ENCODE results near the gene POLR2B. TPM values are rescaled to one million over a fixed set of nuclear protein-coding genes. Genes with fewer than 3 reads are reported as not detected.

POLR2B gene
- total RNA-seq, 1 donor from 2014 or later = 112 TPM

DNA sequence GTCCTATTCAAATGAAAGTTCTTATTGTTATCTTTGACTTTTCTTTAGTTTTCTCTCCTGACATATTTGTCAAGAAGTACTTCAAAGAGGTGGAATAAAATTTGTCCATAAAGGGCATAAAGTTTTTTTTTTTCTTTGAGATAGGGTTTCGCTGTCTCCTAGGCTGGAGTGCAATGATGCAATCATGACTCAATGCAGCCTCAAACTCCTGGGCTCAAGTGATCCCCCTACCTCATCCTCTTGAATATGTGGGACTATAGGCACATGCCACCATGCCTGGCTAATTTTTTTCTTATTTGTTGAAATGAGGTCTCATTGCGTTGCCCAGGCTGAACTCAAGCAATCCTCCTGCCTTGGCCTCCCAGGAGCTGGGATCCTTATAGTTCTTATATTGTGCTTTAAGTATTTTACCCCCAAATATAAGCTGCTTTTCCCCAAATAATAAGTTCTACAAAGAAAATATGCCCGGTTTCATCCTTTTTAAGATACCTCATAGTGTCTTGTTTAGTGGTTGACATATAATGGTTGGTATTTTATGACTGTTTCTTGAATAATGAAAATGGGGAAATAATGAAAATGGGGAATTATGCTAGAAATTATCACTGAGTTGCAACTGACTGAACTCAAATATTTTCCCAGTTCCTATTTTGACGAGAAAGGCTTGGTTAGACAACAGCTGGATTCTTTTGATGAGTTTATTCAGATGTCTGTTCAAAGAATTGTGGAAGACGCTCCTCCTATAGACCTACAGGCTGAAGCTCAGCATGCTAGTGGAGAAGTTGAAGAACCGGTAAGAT is 11.6 kb downstream of the POLR2B start:
- DNase-seq (ENCODE audit: low read depth) = peak; percentile 66
- Histone ChIP-seq H3K27me3 (ENCODE audit: control insufficient read depth, insufficient read depth, low read length) (no peaks in the 10 kb centered on the region), H3K36me3 (ENCODE audit: control insufficient read depth, insufficient read depth, low read length) (peaks cover 6% of the 10 kb centered on the region), H3K4me3 (ENCODE audit: low read depth, low read length) (no peak overlapping the region)
- TF ChIP-seq, protein P1, sequence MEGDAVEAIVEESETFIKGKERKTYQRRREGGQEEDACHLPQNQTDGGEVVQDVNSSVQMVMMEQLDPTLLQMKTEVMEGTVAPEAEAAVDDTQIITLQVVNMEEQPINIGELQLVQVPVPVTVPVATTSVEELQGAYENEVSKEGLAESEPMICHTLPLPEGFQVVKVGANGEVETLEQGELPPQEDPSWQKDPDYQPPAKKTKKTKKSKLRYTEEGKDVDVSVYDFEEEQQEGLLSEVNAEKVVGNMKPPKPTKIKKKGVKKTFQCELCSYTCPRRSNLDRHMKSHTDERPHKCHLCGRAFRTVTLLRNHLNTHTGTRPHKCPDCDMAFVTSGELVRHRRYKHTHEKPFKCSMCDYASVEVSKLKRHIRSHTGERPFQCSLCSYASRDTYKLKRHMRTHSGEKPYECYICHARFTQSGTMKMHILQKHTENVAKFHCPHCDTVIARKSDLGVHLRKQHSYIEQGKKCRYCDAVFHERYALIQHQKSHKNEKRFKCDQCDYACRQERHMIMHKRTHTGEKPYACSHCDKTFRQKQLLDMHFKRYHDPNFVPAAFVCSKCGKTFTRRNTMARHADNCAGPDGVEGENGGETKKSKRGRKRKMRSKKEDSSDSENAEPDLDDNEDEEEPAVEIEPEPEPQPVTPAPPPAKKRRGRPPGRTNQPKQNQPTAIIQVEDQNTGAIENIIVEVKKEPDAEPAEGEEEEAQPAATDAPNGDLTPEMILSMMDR (IDR thresholded peaks at IDR 0.05; ENCODE audit: insufficient read depth, low read length, severe bottlenecking) = no peak
- FAIRE-seq = no peak

DNA sequence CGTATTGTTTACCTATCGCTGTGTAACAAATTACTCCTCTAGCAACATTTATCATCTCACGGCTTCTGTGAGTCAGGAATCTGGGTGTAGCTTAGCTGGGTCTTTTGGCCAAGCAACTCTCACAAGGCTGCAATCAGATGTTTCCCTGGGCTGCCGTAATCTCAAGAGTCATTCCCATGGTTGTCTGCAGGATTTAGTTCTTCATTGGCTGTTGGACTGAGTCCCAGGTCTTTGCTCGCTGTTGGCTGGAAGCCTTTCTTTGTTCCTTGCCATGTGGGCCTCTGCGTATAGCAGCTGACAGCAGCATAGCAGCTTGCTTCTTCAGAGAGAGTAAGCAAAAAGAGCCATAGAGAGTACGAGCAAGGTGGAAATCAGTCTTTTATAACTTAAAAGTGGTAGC is 16.8 kb downstream of the POLR2B start:
- TF ChIP-seq, protein P1 (IDR thresholded peaks at IDR 0.05; ENCODE audit: insufficient read depth, low read length, severe bottlenecking) = no peak
- no peak for FAIRE-seq
- no peak overlapping the region for H3K4me3 ChIP-seq (ENCODE audit: low read depth, low read length)
- DNase-seq (ENCODE audit: low read depth) = no peak
- no peaks in the 10 kb centered on the region for H3K27me3 ChIP-seq (ENCODE audit: control insufficient read depth, insufficient read depth, low read length)
- peaks cover 16% of the 10 kb centered on the region for H3K36me3 ChIP-seq (ENCODE audit: control insufficient read depth, insufficient read depth, low read length)

DNA sequence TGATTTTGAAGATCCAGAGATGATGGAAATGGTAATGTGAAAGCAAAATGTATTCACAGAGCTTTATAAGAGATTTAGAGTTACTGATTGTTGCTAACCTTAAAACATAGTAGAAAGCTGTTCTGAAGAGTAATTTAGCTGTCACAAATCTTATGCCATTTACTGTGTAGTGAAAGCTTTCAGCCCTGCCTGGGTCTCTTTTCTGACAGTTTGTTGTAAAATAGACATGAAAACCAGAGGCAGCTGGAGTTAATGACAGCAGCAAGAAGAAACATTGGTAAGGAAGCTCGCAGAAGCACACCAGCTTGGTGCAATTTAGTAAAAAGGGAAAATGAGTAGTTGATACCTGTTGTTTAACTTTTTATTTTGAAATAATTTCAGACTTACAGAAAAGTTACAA is 21.1 kb downstream of the POLR2B start:
- FAIRE-seq (no peak), DNase-seq (ENCODE audit: low read depth) (no peak)
- Histone ChIP-seq H3K4me3 (ENCODE audit: low read depth, low read length) (no peak overlapping the region), H3K27me3 (ENCODE audit: control insufficient read depth, insufficient read depth, low read length) (no peaks in the 10 kb centered on the region), H3K36me3 (ENCODE audit: control insufficient read depth, insufficient read depth, low read length) (peaks cover 16% of the 10 kb centered on the region)
- TF ChIP-seq, protein P1 (IDR thresholded peaks at IDR 0.05; ENCODE audit: insufficient read depth, low read length, severe bottlenecking) = no peak

DNA sequence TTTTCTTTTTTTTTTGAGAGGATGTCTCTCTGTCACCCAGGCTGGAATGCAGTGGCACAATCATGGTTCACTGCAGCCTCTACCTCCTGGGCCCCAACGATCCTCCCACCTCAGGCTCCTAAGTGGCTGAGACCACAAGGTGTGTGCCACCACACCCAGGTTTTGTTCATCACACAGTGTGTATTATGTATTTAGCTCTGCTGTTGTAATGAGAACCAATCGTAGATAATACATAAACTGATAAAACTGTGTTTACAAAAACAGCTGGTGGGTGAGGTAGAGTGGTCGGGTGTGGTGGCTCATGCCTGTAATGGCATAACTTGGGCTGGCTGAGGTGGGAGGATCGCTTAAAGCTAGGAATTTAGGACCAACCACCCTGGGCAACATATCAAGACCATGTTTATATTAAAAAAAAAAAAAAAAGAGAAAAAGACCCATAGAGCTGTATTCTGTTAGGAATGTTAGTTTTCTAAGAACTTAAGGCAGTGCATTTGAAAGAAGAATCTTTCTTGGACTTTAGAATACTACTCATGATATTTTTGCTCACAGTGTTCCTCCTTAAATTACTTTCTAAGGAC is 34.9 kb downstream of the POLR2B start:
- Histone ChIP-seq H3K4me3 (ENCODE audit: low read depth, low read length) (no peak overlapping the region), H3K36me3 (ENCODE audit: control insufficient read depth, insufficient read depth, low read length) (peaks cover 16% of the 10 kb centered on the region), H3K27me3 (ENCODE audit: control insufficient read depth, insufficient read depth, low read length) (no peaks in the 10 kb centered on the region)
- FAIRE-seq (no peak), DNase-seq (ENCODE audit: low read depth) (no peak)
- TF ChIP-seq, protein P1 (IDR thresholded peaks at IDR 0.05; ENCODE audit: insufficient read depth, low read length, severe bottlenecking) = no peak

DNA sequence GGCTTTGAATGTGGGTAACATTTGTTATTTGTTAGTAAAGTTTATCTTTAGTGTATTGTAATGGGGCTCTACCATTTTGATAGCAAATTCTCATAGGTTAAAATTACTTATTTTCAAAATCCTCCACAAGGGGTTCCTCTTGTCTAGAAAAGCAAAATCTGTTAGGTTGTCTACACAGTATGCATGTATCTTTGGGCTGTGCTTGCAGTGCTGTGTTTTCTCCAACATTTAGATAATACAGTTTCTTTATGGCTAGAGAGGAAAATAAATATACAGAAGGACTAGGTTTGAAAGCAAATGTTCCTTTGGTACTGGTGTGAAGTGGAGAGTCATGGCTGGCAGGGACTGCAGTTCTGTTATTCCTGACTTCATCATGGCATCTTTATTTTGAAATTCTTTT is 40.3 kb downstream of the POLR2B start:
- DNase-seq (ENCODE audit: low read depth) (no peak), FAIRE-seq (no peak)
- Histone ChIP-seq H3K36me3 (ENCODE audit: control insufficient read depth, insufficient read depth, low read length) (peaks cover 13% of the 10 kb centered on the region), H3K4me3 (ENCODE audit: low read depth, low read length) (no peak overlapping the region), H3K27me3 (ENCODE audit: control insufficient read depth, insufficient read depth, low read length) (no peaks in the 10 kb centered on the region)
- TF ChIP-seq, protein P1 (IDR thresholded peaks at IDR 0.05; ENCODE audit: insufficient read depth, low read length, severe bottlenecking) = no peak
